PC-3 (cell line): ENCODE measurements around the gene FADS1. TPM values are rescaled to one million over a fixed set of nuclear protein-coding genes. Genes with fewer than 3 reads are reported as not detected.
A peak's percentile ranks its signal among the peaks of the same experiment; 100 is the strongest.

Experiments used
- ATAC-seq: fragments of 200-7000 bp; cut with Tn5 transposase; 2 replicates; pipeline ENCODE4 v1.9.1; 2020; ENCODE audit warnings: mild to moderate bottlenecking, moderate library complexity
- BruUV-seq: library from RNA; stranded (reverse); fragments of 400-500 nt; replicated peaks from 2 replicates; lab custom pipeline; 2021; lab: Mats Ljungman, UMichigan
- CTCF ChIA-PET: fragments of 300-600 bp; sonication (Branson Sonifier 250); formaldehyde crosslinking; loops from one replicate; lab custom pipeline; 2022; ENCODE audit warnings: antibody characterized with exemption; lab: Charles Lee
- POLR2A ChIA-PET: fragments of 300-600 bp; sonication (Branson Sonifier 250); formaldehyde crosslinking; loops from one replicate; lab custom pipeline; 2022; ENCODE audit warnings: antibody characterized with exemption; ENCODE audit not compliant: unreplicated experiment; lab: Charles Lee
- DNase-seq: peaks from one replicate; pipeline ENCODE4 v3.0.0-alpha.2; 2015
- H2AFZ ChIP-seq: fragments of 300-600 bp; sonication (generic); 2 replicates; pipeline ENCODE4 v1.6.0; 2016; ENCODE audit warnings: antibody characterized with exemption, low read length
- H3F3A ChIP-seq: fragments of 300-600 bp; sonication (generic); one replicate; pipeline ENCODE4 v1.6.0; 2017; ENCODE audit warnings: antibody characterized with exemption, low read length, control low read depth, mild to moderate bottlenecking; ENCODE audit not compliant: unreplicated experiment
- H3K27ac ChIP-seq: fragments of 300-600 bp; sonication (generic); 2 replicates; pipeline ENCODE4 v1.5.1; 2016; ENCODE audit warnings: mild to moderate bottlenecking, low read length
- H3K27me3 ChIP-seq: fragments of 300-600 bp; sonication (generic); 2 replicates; pipeline ENCODE4 v1.6.1; 2016; ENCODE audit warnings: low read length, mixed read lengths
- H3K36me3 ChIP-seq: fragments of 300-600 bp; sonication (generic); 2 replicates; pipeline ENCODE4 v1.6.1; 2016; ENCODE audit warnings: low read depth, mixed run types, low read length, mixed read lengths
- H3K4me1 ChIP-seq: fragments of 300-600 bp; sonication (generic); 2 replicates; pipeline ENCODE4 v1.5.1; 2016; ENCODE audit warnings: low read length; ENCODE audit not compliant: insufficient read depth
- H3K4me2 ChIP-seq: fragments of 300-600 bp; sonication (generic); 2 replicates; pipeline ENCODE4 v1.6.0; 2016; ENCODE audit warnings: low read length
- H3K4me3 ChIP-seq: fragments of 300-600 bp; sonication (generic); 2 replicates; pipeline ENCODE4 v1.5.1; 2016; ENCODE audit warnings: mild to moderate bottlenecking, low read length, mixed read lengths
- H3K79me2 ChIP-seq: fragments of 300-600 bp; sonication (generic); 2 replicates; pipeline ENCODE4 v1.6.1; 2017; ENCODE audit warnings: low read length, mixed read lengths
- H3K9ac ChIP-seq: fragments of 300-600 bp; sonication (generic); 2 replicates; pipeline ENCODE4 v1.6.0; 2016; ENCODE audit warnings: mild to moderate bottlenecking, low read length
- H3K9me2 ChIP-seq: fragments of 300-600 bp; sonication (generic); replicated peaks from 2 replicates; pipeline ENCODE4 v1.6.1; 2016; ENCODE audit warnings: mixed run types, low read length, mixed read lengths
- H3K9me3 ChIP-seq: fragments of 300-600 bp; sonication (generic); 2 replicates; pipeline ENCODE4 v1.6.1; 2016; ENCODE audit warnings: low read length, mixed read lengths
- H4K20me1 ChIP-seq: fragments of 300-600 bp; sonication (generic); 2 replicates; pipeline ENCODE4 v1.6.1; 2016; ENCODE audit warnings: low read length, mixed read lengths
- CTCF ChIP-seq: fragments of 300-600 bp; sonication (generic); conservative IDR thresholded peaks from 2 replicates; pipeline ENCODE4 v1.5.1; 2017; ENCODE audit warnings: antibody characterized with exemption, low read depth, mild to moderate bottlenecking, low read length
- EZH2 ChIP-seq: fragments of 300-600 bp; sonication (generic); IDR thresholded peaks from one replicate; pipeline ENCODE4 v1.6.1; 2017; ENCODE audit warnings: antibody characterized with exemption, mild to moderate bottlenecking, low read length; ENCODE audit not compliant: unreplicated experiment
- EZH2phosphoT487 ChIP-seq: fragments of 300-600 bp; sonication (generic); IDR thresholded peaks from 2 replicates; pipeline ENCODE4 v1.6.1; 2018; ENCODE audit warnings: mild to moderate bottlenecking, antibody characterized with exemption, low read length, borderline replicate concordance
- intact Hi-C: fragments of 100-400 bp; cut with micrococcal nuclease; formaldehyde crosslinking; loops from 2 replicates; pipeline ENCODE4 v1.9.0; 2023
- total RNA-seq: library from RNA; depleted of rRNA; stranded (reverse); fragments of >200 nt; gene quantifications from 2 replicates; pipeline ENCODE4 v1.2.3, GENCODE V29; 2014

FADS1 gene
- total RNA-seq, 1 experiment from 2014 or later, result 84.4 TPM

GRCh38 chr11:61862714-61863547 lies 46.1 kb upstream of the FADS1 start:
- intact Hi-C loops, result no loop called here
- ATAC-seq, result peak; percentile 12; the same call in 1 of the 2 replicates

GRCh38 chr11:61861634-61862033 lies 44.8 kb upstream of the FADS1 start:
- no peak overlapping the region for H3K4me3 ChIP-seq
- no peaks in the 10 kb centered on the region for H3K9me3 ChIP-seq
- no peak overlapping the region for H3K4me2 ChIP-seq
- no peaks in the 10 kb centered on the region for H3K79me2 ChIP-seq
- no peaks in the 10 kb centered on the region for H3K9me2 ChIP-seq
- intact Hi-C loops, result no loop called here
- no peaks in the 10 kb centered on the region for H3K4me1 ChIP-seq
- DNase-seq (no peak), ATAC-seq (no peak)
- no peak overlapping the region for H3K9ac ChIP-seq
- no peaks in the 10 kb centered on the region for H3K27me3 ChIP-seq
- H3F3A ChIP-seq, result no peaks in the 10 kb centered on the region
- TF ChIP-seq EZH2phosphoT487 (no peak), CTCF (no peak), EZH2 (no peak)
- BruUV-seq, result no TSS peak
- POLR2A ChIA-PET, result no interaction called here
- 0 out of 2 replicates have a peak, but pooled peaks cover 3% of the 10 kb centered on the region for H4K20me1 ChIP-seq
- H3K27ac ChIP-seq, result no peak overlapping the region
- H2AFZ ChIP-seq, result no peak overlapping the region
- H3K36me3 ChIP-seq, result peaks cover 12% of the 10 kb centered on the region
- CTCF ChIA-PET, result no interaction called here

More at GRCh38 chr11:61862714-61863547, 46.1 kb upstream of the FADS1 start:
- ChIA-PET CTCF (no interaction called here), POLR2A (no interaction called here)
- Histone ChIP-seq H3K4me2 (no peak overlapping the region), H3K27me3 (no peaks in the 10 kb centered on the region), H2AFZ (no peak overlapping the region), H3K9me2 (no peaks in the 10 kb centered on the region), H4K20me1 (0 out of 2 replicates have a peak, but pooled peaks cover 3% of the 10 kb centered on the region), H3K36me3 (peaks cover 12% of the 10 kb centered on the region), H3K27ac (no peak overlapping the region), H3K9ac (no peak overlapping the region), H3K79me2 (no peaks in the 10 kb centered on the region), H3F3A (no peaks in the 10 kb centered on the region), H3K4me1 (no peaks in the 10 kb centered on the region), H3K9me3 (no peaks in the 10 kb centered on the region), H3K4me3 (no peak overlapping the region)
- no TSS peak for BruUV-seq
- DNase-seq, result no peak
- TF ChIP-seq CTCF (no peak), EZH2 (no peak), EZH2phosphoT487 (no peak)
